Activated CD4-positive, alpha-beta T cell treated with anti-CD3 and anti-CD28 coated beads for 36 hours (primary cell): ENCODE data around the gene CACNA2D3. TPM values are rescaled to one million over a fixed set of nuclear protein-coding genes. Genes with fewer than 3 reads are reported as not detected.

Experiments
- ATAC-seq: fragments of 200-7000 bp; cut with Tn5 transposase; one replicate; pipeline ENCODE4 v1.10.0; 2021; ENCODE audit warnings: mild to moderate bottlenecking, moderate library complexity
- CTCF ChIA-PET: fragments of 350-600 bp; sonication (Branson Sonifier 250); formaldehyde crosslinking; loops from one replicate; lab custom pipeline; 2021; ENCODE audit warnings: antibody characterized with exemption; lab: Charles Lee
- POLR2A ChIA-PET: fragments of 350-600 bp; sonication (Branson Sonifier 250); formaldehyde crosslinking; loops from one replicate; lab custom pipeline; 2021; ENCODE audit warnings: antibody characterized with exemption, inconsistent platforms; lab: Charles Lee
- DNase-seq: peaks from one replicate; pipeline ENCODE4 v3.0.0-alpha.2; 2020
- H3K27ac Mint-ChIP-seq: one replicate; pipeline ENCODE4 v1.8.0; 2021; ENCODE audit warnings: mixed read lengths
- H3K27me3 Mint-ChIP-seq: one replicate; pipeline ENCODE4 v1.8.0; 2021; ENCODE audit warnings: mixed read lengths
- H3K36me3 Mint-ChIP-seq: one replicate; pipeline ENCODE4 v1.8.0; 2021; ENCODE audit warnings: low read depth, mixed read lengths
- H3K4me1 Mint-ChIP-seq: one replicate; pipeline ENCODE4 v1.8.0; 2021; ENCODE audit warnings: mixed read lengths
- H3K4me3 Mint-ChIP-seq: one replicate; pipeline ENCODE4 v1.8.0; 2021; ENCODE audit warnings: mild to moderate bottlenecking, moderate library complexity, mixed read lengths
- H3K9me3 Mint-ChIP-seq: one replicate; pipeline ENCODE4 v1.8.0; 2021; ENCODE audit warnings: low read depth, mixed read lengths
- intact Hi-C, 2 experiments: fragments of 100-400 bp; cut with DNase I in 1 of 2; cut with micrococcal nuclease in 1 of 2; formaldehyde crosslinking; loops; one replicate each; pipeline versions ENCODE4 v1.14.2 to v1.15.1; 2022 to 2024; cut with DNase I, micrococcal nuclease
- total RNA-seq, 2 experiments: library from RNA; stranded (reverse); gene quantifications; one replicate each; pipeline ENCODE4 v1.2.3, GENCODE V29; 2021

The CACNA2D3 gene
- total RNA-seq, 2 experiments from 2014 or later, result not detected

- H3K4me3 Mint-ChIP-seq, result no peak overlapping the region
- ATAC-seq (no peak), DNase-seq (no peak)
- no peaks in the 10 kb centered on the region for H3K9me3 Mint-ChIP-seq
- H3K27ac Mint-ChIP-seq, result no peak overlapping the region
- intact Hi-C loops, result no loop called here
- ChIA-PET POLR2A (no interaction called here), CTCF (interaction anchor here (0.7 kb wide), 1 partner anchor 445 kb away, joined by 3 read pairs; no protein-coding TSS in a partner anchor)
- no peaks in the 10 kb centered on the region for H3K36me3 Mint-ChIP-seq
- peaks cover 4% of the 10 kb centered on the region for H3K27me3 Mint-ChIP-seq
- no peaks in the 10 kb centered on the region for H3K4me1 Mint-ChIP-seq
Observed at GRCh38 chr3:54761637-54762036, 639.3 kb downstream of the CACNA2D3 start.

DNA sequence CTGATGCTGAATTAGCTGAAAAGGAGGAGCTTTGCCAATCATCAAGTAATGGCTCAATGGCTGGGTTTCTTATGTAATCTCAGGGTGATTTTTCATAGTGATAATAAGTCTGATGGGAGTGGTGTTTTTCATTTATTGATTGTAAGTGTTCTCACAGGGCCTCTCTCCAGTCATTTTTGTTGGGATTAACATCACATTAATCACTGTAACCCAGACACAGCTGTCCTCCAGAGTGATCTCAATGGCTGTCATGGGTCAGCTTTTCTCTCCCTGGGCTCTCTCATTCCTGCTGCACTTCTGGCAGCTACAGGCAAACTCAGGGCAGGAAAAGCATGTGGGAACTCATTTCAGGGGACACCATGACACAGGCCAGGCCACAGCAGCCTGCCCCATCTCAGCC lies 642.6 kb downstream of the CACNA2D3 start:
- Mint-ChIP-seq H3K4me1 (no peaks in the 10 kb centered on the region), H3K36me3 (no peaks in the 10 kb centered on the region), H3K27ac (no peak overlapping the region), H3K4me3 (no peak overlapping the region), H3K27me3 (peaks cover 4% of the 10 kb centered on the region), H3K9me3 (no peaks in the 10 kb centered on the region)
- CTCF ChIA-PET, result interaction anchor here (0.6 to 0.8 kb wide), 2 partner anchors 82 to 826 kb away, joined by 3 read pairs; no protein-coding TSS in a partner anchor
- no peak for DNase-seq
- no peak for ATAC-seq
- POLR2A ChIA-PET, result no interaction called here
- intact Hi-C loops, result no loop called here

GRCh38 chr3:54771050-54771449 lies 648.7 kb downstream of the CACNA2D3 start:
- intact Hi-C loops, result no loop called here

DNA sequence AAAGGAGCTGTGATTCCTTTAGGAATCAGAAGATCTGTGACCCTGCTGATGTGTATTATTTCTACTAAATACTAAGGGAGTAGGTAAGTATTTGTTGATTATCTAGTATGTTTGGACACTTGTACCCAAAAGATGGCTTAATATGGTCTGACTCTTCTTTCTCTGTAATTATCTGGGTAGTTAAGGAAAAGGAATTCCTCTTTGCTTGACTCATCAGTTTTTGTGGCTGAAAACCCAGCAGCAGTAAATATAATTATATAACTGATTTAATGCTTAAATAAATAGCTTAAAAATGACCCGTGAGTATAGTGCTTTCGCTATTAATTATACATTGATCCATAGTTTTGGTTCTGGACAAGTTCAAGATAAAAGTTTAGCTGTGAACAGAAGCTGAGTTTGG lies 649.7 kb downstream of the CACNA2D3 start:
- no peaks in the 10 kb centered on the region for H3K27me3 Mint-ChIP-seq
- no peaks in the 10 kb centered on the region for H3K36me3 Mint-ChIP-seq
- no peak for DNase-seq
- intact Hi-C loops, result no loop called here
- ChIA-PET CTCF (no interaction called here), POLR2A (no interaction called here)
- no peak overlapping the region for H3K4me3 Mint-ChIP-seq
- H3K27ac Mint-ChIP-seq, result no peak overlapping the region
- no peaks in the 10 kb centered on the region for H3K4me1 Mint-ChIP-seq
- no peak for ATAC-seq
- no peaks in the 10 kb centered on the region for H3K9me3 Mint-ChIP-seq

More at GRCh38 chr3:54771050-54771449, 648.7 kb downstream of the CACNA2D3 start:
- Mint-ChIP-seq H3K27ac (no peak overlapping the region), H3K36me3 (no peaks in the 10 kb centered on the region), H3K9me3 (no peaks in the 10 kb centered on the region), H3K4me1 (no peaks in the 10 kb centered on the region), H3K4me3 (no peak overlapping the region), H3K27me3 (no peaks in the 10 kb centered on the region)
- DNase-seq (no peak), ATAC-seq (no peak)
- ChIA-PET CTCF (no interaction called here), POLR2A (no interaction called here)

DNA sequence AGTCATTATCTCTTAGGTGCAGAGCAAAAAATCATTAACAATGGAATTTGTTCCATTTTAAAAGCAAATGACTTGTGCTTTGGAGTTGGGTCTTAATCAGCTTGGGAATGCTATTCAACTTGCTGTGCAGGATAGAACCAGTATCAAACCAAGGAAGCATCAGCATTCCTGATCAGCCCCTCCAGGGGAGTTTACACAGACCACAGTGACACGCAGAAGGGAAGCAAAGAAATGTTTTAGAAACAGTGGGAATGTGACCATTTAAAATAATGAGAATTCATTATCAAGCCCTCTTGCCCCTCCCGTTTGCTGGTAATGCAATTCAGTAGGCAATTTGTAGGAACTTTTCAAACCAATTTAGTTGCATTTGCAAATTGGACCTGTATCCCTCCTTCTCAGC lies 650.4 kb downstream of the CACNA2D3 start:
- H3K36me3 Mint-ChIP-seq, result no peaks in the 10 kb centered on the region
- H3K4me1 Mint-ChIP-seq, result no peaks in the 10 kb centered on the region
- H3K27ac Mint-ChIP-seq, result no peak overlapping the region
- H3K9me3 Mint-ChIP-seq, result no peaks in the 10 kb centered on the region
- ATAC-seq (no peak), DNase-seq (no peak)
- H3K27me3 Mint-ChIP-seq, result no peaks in the 10 kb centered on the region
- POLR2A ChIA-PET, result no interaction called here
- CTCF ChIA-PET, result no interaction called here
- no peak overlapping the region for H3K4me3 Mint-ChIP-seq
- intact Hi-C loops, result no loop called here

GRCh38 chr3:54773271-54773670 lies 650.9 kb downstream of the CACNA2D3 start:
- intact Hi-C loops, result no loop called here
- ATAC-seq, result no peak
- Mint-ChIP-seq H3K36me3 (no peaks in the 10 kb centered on the region), H3K27me3 (no peaks in the 10 kb centered on the region), H3K4me1 (no peaks in the 10 kb centered on the region), H3K9me3 (no peaks in the 10 kb centered on the region), H3K4me3 (no peak overlapping the region), H3K27ac (no peak overlapping the region)
- ChIA-PET POLR2A (no interaction called here), CTCF (no interaction called here)
- DNase-seq, result no peak

DNA sequence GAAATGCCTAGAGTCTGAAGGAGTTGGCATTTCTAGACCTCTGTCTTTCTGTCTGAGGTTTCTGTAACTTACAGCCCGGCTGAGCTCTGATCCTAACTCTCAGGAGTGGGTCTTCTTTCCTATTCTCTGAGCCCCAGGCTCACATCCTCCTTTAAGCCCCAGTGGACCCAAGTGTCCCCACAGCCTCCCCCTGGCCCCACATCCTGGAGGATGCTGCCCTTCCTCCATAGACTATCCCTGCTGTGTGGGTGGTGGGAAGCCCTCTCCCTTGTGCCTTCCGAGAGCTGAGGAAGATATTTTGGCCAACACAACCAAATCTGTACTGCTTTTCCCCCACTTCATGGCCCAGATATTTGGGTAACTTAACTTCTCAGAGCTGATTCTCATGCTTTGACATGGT lies 654.2 kb downstream of the CACNA2D3 start:
- CTCF ChIA-PET, result no interaction called here
- H3K4me1 Mint-ChIP-seq, result no peaks in the 10 kb centered on the region
- H3K4me3 Mint-ChIP-seq, result no peak overlapping the region
- POLR2A ChIA-PET, result no interaction called here
- H3K36me3 Mint-ChIP-seq, result no peaks in the 10 kb centered on the region
- H3K9me3 Mint-ChIP-seq, result no peaks in the 10 kb centered on the region
- H3K27me3 Mint-ChIP-seq, result peaks cover 5% of the 10 kb centered on the region
- H3K27ac Mint-ChIP-seq, result no peak overlapping the region
- DNase-seq (no peak), ATAC-seq (no peak)
- intact Hi-C loops, result no loop called here

- no peaks in the 10 kb centered on the region for H3K9me3 Mint-ChIP-seq
Observed at GRCh38 chr3:54777141-54777540, 654.8 kb downstream of the CACNA2D3 start.

GRCh38 chr3:54780336-54780735 lies 658.0 kb downstream of the CACNA2D3 start:
- Mint-ChIP-seq H3K27me3 (peaks cover 5% of the 10 kb centered on the region), H3K36me3 (no peaks in the 10 kb centered on the region), H3K27ac (no peak overlapping the region), H3K9me3 (no peaks in the 10 kb centered on the region), H3K4me1 (no peaks in the 10 kb centered on the region), H3K4me3 (no peak overlapping the region)
- no peak for ATAC-seq
- intact Hi-C loops, result no loop called here
- ChIA-PET CTCF (no interaction called here), POLR2A (no interaction called here)
- no peak for DNase-seq

More at GRCh38 chr3:54777141-54777540, 654.8 kb downstream of the CACNA2D3 start:
- ChIA-PET CTCF (interaction anchor here (0.6 kb wide), 1 partner anchor 69 kb away, joined by 3 read pairs; no protein-coding TSS in a partner anchor), POLR2A (no interaction called here)
- Mint-ChIP-seq H3K27me3 (peaks cover 5% of the 10 kb centered on the region), H3K4me3 (no peak overlapping the region), H3K36me3 (no peaks in the 10 kb centered on the region), H3K4me1 (no peaks in the 10 kb centered on the region), H3K27ac (no peak overlapping the region)
- intact Hi-C loops, result no loop called here
- ATAC-seq (no peak), DNase-seq (no peak)

DNA sequence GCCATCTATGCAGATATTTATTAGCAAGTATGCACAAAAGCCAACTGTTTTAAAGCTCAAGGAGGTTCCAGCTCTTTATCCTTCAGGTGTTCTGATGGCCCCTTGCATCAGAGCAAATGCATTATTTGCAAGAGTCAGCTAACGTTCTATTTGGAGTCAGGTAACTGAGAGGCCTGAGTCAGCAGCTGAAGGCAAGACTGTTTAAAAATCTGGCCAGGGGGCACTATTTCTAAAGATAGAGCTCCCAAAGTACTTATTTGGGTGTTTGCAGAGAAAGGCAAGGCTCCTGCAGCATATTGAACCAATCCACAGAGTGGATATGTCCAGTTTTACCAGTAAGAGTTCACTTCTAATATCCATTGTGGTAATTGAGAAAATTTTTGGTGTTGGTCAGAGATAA lies 659.4 kb downstream of the CACNA2D3 start:
- Mint-ChIP-seq H3K27ac (no peak overlapping the region), H3K27me3 (peaks cover 5% of the 10 kb centered on the region), H3K9me3 (no peaks in the 10 kb centered on the region), H3K36me3 (no peaks in the 10 kb centered on the region), H3K4me3 (no peak overlapping the region), H3K4me1 (no peaks in the 10 kb centered on the region)
- ChIA-PET CTCF (no interaction called here), POLR2A (no interaction called here)
- intact Hi-C loops, result no loop called here
- DNase-seq (no peak), ATAC-seq (no peak)

DNA sequence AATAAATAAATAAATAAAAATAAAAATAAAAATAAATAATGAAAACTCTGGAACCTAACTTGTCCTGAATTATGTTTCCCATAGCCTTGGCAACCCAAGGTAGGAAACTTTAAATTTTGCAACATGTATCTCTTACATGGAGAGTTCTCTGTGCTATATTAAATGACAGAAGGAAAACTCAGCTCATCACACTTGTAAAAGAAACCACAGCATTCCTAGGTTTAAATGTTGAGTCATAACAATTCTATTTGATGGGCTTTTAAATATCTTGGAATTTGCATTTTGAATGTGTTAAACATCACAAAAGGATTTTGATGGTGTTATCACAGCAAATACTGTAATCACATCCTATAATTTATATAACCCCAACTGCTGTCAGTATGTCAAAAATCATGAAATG lies 661.3 kb downstream of the CACNA2D3 start:
- H3K27me3 Mint-ChIP-seq, result peaks cover 4% of the 10 kb centered on the region
- CTCF ChIA-PET, result interaction anchor here (0.7 to 0.9 kb wide), 2 partner anchors 11 to 314 kb away, joined by 3 read pairs; no protein-coding TSS in a partner anchor
- H3K36me3 Mint-ChIP-seq, result no peaks in the 10 kb centered on the region
- no peak overlapping the region for H3K27ac Mint-ChIP-seq
- H3K4me1 Mint-ChIP-seq, result no peaks in the 10 kb centered on the region
- POLR2A ChIA-PET, result no interaction called here
- no peaks in the 10 kb centered on the region for H3K9me3 Mint-ChIP-seq
- H3K4me3 Mint-ChIP-seq, result no peak overlapping the region
- DNase-seq (no peak), ATAC-seq (no peak)
- intact Hi-C loops, result no loop called here

GRCh38 chr3:54784021-54784420 lies 661.7 kb downstream of the CACNA2D3 start:
- intact Hi-C loops, result no loop called here
- H3K27ac Mint-ChIP-seq, result no peak overlapping the region

More at GRCh38 chr3:54784021-54784420, 661.7 kb downstream of the CACNA2D3 start:
- no peak for DNase-seq
- H3K36me3 Mint-ChIP-seq, result no peaks in the 10 kb centered on the region
- H3K4me3 Mint-ChIP-seq, result no peak overlapping the region
- no peak for ATAC-seq
- no peaks in the 10 kb centered on the region for H3K4me1 Mint-ChIP-seq
- ChIA-PET CTCF (interaction anchor here (0.7 to 0.9 kb wide), 2 partner anchors 11 to 314 kb away, joined by 3 read pairs; no protein-coding TSS in a partner anchor), POLR2A (no interaction called here)
- H3K9me3 Mint-ChIP-seq, result no peaks in the 10 kb centered on the region
- H3K27me3 Mint-ChIP-seq, result peaks cover 2% of the 10 kb centered on the region
